Kidney capillary endothelial cell (primary cell): ENCODE data around the gene UBA5.

ENCODE experiments used
- DNase-seq: peaks from one replicate; pipeline ENCODE4 v3.0.0-alpha.2; 2018; ENCODE audit warnings: low spot score

UBA5 gene

GRCh38 chr3:132721479-132722164 is 61.5 kb downstream of the UBA5 start:
- DNase-seq, result peak; percentile 55

GRCh38 chr3:132722165-132723023 is 62.3 kb downstream of the UBA5 start, which contains the start of gene NPHP3:
NPHP3 (minus strand) TSS chr3:132722409; CDS start chr3:132722355, 54 bp downstream.
- DNase-seq, result peak; percentile 89

- DNase-seq, result no peak
Measured at GRCh38 chr3:132723024-132723950, 63.2 kb downstream of the UBA5 start.

GRCh38 chr3:132726341-132726823 is 66.3 kb downstream of the UBA5 start:
- peak; percentile 56 for DNase-seq
